VCaP (cell line): ENCODE data around the gene CDK16.

Experiments
- H3K27ac ChIP-seq: fragments of 450-650 bp; 2 replicates; pipeline ENCODE4 v1.5.1; 2017
- TF ChIP-seq, protein P1 (sequence below): fragments of 450-650 bp; conservative IDR thresholded peaks from 2 replicates; pipeline ENCODE4 v1.5.1; 2017; ENCODE audit warnings: mild to moderate bottlenecking, moderate library complexity

Gene CDK16

DNA sequence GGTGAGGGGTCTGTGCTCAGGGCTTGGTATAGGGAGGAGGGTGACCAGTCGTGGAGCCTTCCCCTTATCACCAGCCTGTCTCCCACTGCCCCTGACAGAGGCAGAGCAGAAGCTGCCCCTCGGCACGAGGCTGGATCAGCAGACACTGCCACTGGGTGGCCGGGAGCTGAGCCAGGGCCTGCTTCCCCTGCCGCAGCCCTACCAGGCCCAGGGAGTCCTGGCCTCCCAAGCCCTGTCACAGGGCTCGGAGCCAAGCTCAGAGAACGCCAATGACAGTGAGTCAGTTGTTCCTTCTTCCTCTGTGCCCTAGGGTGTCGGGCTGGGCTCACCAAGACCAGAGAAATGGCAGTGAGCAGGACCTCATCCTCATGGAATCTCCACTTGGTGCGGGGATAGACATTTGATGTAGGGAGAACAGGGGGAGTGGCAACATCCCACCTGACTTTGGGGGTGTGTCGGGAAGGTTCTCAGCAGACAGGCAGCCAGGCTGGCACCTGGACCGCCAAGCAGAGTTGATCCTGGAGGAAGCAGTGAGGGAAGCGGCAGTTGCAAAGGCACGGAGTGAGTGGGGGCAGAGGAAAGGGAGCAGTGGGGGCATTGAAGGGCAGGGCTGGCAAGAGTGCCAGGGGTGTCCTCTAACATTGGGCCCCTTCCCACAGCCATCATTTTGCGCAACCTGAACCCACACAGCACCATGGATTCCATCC is 39.1 kb upstream of the CDK16 start:
- TF ChIP-seq, protein P1, sequence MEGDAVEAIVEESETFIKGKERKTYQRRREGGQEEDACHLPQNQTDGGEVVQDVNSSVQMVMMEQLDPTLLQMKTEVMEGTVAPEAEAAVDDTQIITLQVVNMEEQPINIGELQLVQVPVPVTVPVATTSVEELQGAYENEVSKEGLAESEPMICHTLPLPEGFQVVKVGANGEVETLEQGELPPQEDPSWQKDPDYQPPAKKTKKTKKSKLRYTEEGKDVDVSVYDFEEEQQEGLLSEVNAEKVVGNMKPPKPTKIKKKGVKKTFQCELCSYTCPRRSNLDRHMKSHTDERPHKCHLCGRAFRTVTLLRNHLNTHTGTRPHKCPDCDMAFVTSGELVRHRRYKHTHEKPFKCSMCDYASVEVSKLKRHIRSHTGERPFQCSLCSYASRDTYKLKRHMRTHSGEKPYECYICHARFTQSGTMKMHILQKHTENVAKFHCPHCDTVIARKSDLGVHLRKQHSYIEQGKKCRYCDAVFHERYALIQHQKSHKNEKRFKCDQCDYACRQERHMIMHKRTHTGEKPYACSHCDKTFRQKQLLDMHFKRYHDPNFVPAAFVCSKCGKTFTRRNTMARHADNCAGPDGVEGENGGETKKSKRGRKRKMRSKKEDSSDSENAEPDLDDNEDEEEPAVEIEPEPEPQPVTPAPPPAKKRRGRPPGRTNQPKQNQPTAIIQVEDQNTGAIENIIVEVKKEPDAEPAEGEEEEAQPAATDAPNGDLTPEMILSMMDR, result no peak
- no peak overlapping the region for H3K27ac ChIP-seq

DNA sequence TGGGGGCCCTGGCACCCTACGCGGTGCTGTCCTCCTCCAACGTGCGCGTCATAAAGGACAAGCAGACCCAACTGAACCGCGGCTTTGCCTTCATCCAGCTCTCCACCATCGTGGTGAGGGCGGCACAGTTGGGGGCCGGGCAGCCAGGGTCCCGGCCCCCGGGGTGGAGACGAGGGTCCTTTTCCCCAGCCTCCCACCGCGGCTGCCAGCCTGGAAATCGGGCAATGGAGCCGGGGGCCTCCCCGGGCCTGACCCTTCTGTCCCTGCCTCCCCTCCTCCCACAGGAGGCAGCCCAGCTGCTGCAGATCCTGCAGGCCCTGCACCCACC is 38.6 kb upstream of the CDK16 start:
- TF ChIP-seq, protein P1, result no peak
- H3K27ac ChIP-seq, result no peak overlapping the region

DNA sequence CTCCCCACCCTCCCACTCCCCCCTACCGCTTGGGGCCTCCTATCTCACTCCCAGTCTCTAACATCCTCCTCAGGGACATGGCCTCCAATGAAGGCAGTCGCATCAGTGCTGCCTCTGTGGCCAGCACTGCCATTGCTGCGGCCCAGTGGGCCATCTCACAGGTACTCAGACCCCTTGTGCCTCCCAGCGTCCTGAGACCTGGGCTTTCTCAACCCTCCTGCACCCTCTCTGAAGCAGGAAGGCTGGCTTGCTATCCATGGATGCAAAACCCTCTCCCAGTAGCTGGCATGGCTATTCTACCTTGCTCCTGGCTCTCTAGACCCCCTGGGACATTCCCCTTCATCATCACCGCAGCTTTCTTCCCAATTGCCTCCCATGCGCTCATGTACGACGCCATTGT is 38.1 kb upstream of the CDK16 start:
- TF ChIP-seq, protein P1, result no peak
- no peak overlapping the region for H3K27ac ChIP-seq

DNA sequence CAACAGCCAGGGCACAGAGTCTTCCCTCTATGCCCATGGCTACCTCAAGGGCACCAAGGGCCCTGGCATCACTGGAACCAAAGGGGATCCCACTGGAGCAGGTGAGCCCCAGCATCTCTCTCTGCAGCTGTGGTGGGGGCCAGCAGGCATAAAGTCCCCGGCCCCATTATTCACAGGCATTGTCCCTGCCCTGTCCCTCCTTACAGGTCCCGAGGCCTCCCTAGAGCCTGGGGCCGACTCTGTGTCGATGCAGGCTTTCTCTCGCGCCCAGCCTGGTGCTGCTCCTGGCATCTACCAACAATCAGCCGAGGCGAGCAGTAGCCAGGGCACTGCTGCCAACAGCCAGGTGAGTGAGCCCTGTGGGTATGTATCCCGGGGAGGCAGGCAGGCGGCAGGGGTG is 37.2 kb upstream of the CDK16 start:
- TF ChIP-seq, protein P1, result no peak
- H3K27ac ChIP-seq, result no peak overlapping the region

DNA sequence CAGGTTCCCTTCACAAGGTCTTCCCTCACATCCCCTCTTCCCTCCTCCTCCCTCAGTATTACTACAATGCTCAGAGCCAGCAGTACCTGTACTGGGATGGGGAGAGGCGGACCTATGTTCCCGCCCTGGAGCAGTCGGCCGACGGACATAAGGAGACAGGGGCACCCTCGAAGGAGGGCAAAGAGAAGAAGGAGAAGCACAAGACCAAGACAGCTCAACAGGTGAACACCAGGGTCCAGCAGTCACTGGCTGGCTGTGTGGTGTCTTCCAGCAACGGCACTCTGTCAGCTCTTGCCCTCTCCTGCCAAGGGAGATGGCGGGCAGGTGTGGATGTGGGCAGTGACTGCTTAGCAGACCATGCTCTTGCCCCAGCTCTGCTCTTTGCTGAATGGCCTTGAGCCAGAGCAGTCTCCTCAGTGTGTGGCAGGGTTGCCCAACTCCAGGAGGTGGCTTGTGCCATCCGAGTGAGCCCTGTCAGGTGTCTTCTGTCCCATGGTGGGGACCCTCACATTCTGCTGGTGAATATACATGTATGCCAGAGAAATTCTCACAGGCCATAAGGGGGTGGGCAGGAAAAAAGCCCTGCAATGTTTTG is 36.3 kb upstream of the CDK16 start:
- no peak overlapping the region for H3K27ac ChIP-seq
- TF ChIP-seq, protein P1, result no peak

DNA sequence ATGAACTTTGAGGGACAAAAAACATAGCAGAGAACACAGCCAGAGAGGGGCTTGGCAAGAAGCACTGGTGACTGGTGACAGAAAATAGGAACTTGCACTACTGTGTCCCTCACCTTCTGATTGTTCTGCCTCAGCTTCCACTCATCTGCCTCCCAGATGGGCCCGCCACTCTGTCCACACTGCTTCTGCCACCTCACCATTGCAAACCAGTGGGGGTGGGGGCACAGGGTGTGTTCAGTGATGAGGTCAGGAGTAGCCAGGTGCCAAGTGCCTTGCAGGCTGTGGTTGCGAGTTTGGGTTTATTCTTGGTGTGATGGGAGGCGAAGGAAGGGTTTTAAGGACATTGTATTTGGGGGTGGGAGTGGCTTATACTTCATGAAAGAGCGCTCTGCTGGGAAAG is 34.0 kb upstream of the CDK16 start:
- TF ChIP-seq, protein P1, result no peak
- H3K27ac ChIP-seq, result no peak overlapping the region

DNA sequence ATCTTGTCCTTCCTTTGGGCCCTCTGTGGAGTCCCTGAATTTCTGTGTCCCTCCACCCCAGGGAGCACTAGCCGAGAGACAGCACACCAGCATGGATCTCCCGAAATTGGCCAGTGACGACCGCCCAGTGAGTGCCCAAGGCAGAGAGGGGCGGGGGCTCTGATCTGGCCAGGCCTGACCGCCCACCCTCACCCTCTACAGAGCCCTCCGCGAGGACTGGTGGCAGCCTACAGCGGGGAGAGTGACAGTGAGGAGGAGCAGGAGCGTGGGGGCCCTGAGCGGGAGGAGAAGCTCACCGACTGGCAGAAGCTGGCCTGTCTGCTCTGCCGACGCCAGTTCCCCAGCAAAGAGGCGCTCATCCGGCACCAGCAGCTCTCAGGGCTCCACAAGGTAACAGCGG is 33.2 kb upstream of the CDK16 start:
- TF ChIP-seq, protein P1, result no peak
- H3K27ac ChIP-seq, result no peak overlapping the region
